Loucy (cell line): ENCODE data around the gene TPMT.

Experiments
- CTCF ChIP-seq: fragments of 200-600 bp; sonication (generic); conservative IDR thresholded peaks from 2 replicates; pipeline ENCODE4 v1.5.1; 2014; ENCODE audit warnings: mild to moderate bottlenecking, antibody characterized with exemption, low read length
- EZH2phosphoT487 ChIP-seq: fragments of 200-600 bp; IDR thresholded peaks from 2 replicates; pipeline ENCODE4 v1.6.1; 2018; ENCODE audit warnings: antibody characterized with exemption, mild to moderate bottlenecking, moderate library complexity, borderline replicate concordance

GRCh38 chr6:18162401-18162800 lies 7.5 kb upstream of the TPMT start:
- TF ChIP-seq CTCF (no peak), EZH2phosphoT487 (no peak)
